ENCODE measurements around the gene NUTM2F. TPM values are rescaled to one million over a fixed set of nuclear protein-coding genes. Genes with fewer than 3 reads are reported as not detected.
"Not testable (repeated sequence)": the region's sequence is repeated elsewhere in the genome, so short reads cannot be mapped to it uniquely, and the experiment has no call there.

The NUTM2F gene
- total RNA-seq, 2 donors from 2014 or later, result not detected

DNA sequence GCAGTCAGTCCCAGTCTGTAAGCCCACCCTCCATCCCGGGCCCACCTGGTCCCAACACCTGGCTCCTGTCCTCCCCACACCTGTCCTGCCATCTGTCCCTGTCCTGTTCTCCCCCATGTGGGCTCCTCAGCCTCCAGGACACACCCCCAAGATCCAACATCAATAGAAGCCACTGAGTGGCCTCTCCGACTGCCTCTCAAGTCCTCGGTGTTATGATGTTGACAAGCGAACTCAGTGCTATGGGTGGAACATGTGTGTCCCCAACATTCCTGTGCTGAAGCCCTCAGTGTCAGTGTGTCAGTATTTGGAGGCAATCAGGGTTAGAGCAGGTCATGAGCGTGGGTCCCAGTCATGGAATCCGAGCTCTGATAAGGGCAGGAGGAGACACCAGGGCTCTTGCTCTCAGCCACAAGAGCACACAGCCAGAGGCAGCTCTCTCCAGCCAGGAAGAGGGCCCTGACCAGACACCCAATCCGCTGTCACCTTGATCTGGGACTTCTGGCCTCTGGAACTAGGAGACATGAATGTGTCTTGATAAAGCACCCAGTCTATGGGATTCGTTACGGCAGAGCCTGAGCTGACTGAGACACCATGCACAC lies 6.0 kb downstream of the NUTM2F start:
- DNase-seq (ENCODE audit: low spot score); intact Hi-C loops (cut with DNase I): not testable (repeated sequence)

DNA sequence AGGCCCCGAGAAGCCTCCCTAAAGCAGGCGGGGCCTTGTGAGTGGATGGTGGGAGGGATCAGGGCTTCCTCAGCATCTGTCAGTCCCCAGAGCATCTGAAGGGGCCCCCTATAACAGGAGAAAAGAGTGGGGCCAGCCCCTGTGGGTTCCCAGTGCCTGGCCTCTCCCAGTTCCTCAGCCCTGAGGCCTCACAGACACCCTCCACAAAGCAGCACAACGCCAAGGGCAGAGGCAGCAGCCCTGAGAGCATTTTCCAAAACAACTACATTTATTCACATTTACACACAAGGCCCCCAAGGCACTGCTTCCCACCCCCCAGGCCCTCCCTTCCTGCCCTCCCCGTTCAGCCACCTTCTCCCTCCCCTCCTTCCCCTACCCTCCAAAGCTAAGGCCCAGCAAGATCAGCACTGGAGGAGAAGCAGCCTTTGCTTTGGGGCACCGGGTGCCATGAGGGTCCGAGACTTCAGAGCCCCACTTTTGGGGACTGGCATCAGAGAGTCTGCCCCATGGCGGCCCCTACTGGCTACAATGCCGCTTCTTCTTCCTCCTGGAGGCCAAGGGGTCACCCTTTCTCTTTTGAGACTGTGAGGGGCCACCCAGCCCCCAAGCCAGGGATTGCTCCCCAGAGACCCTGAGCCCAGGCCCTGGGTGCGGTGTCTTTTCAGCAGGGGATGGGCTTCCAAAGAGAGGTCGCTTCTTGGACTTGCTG lies 10.3 kb downstream of the NUTM2F start:
- DNase-seq (ENCODE audit: low spot score); intact Hi-C loops (cut with DNase I): not testable (repeated sequence)

DNA sequence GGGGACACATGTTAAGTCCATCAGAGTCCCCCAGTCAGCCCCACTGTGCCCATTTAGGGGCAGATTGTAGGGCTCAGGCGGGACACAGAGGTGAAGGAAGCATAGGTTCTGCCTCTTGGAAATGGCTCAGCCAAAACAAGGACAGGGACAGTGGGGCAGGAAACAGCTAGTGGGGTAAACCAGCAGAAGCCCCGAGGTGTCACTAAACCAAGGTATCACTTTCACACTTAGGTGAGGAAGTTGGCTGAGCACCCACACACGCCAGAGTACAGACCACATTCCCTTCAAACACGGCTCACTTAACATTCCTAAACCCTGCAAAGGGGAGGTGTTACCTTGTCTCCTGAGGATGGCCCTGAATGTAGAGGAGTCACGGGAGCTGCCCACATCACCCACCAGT lies 12.2 kb downstream of the NUTM2F start:
- intact Hi-C loops (cut with DNase I); DNase-seq (ENCODE audit: low spot score): not testable (repeated sequence)

DNA sequence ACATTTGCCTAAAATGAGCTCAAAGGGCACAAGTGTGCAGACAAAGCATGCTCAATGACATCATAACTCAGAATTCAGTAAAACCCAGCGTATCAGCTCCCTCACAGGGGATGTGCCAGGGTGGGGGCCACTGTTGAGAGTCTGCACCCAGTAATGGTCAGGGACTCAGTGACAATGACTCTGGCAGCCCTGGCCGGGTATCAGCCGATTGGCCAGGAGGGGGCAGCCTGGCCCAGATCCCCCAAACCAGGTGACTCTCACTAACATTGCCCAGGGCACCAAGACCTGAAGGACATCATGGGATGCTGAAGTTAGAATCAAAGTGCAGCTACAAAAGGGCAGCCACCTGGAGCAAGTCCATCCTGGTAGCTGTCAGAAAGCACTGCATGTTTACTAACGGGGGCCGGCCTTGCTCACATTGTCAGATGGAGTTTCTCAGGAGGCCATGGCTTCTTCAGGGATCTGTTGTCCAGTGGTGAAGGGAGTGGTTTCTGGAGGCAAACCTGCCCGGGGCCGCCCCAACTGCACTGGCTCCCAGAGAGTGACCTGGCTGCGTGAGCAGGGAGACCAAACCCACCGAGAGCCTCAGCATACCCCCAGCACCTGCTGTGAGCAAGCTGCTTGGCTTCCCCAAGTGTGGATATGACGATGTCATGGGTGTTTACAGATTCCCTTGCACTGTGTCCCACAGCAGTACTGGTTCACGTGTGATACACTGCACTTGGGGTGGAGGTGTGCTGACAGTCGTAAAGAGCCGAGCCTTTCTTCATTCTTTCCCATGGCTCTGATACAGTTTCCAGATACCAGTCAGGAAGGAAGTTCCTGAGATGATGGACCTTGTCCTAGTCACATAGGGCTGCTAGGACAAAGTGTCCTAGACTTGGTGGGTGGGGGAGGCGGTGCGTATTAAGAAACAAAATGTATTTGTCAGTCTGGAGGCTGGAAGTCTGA lies 13.1 kb downstream of the NUTM2F start:
- DNase-seq (ENCODE audit: low spot score); intact Hi-C loops (cut with DNase I): not testable (repeated sequence)

DNA sequence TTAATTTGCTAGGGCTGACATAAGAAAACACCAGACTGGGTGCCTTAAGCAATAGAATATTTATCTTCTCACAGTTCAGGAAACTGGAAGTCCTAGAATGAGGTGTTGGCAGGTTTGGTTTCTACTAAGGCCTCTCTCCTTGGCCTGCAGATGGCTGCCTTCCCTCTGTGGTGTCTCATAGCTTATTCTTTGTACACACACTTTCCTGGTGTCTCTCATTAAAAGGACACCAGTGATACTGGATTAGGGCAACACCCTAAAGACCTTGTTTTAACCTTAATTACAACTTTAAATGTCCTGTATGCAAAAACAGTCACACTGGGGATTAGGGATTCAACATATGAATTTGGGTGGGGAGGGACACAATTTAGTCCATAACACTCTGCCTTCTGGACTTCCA lies 25.1 kb downstream of the NUTM2F start:
- no peak for DNase-seq (ENCODE audit: low spot score)
- intact Hi-C loops (cut with DNase I), result no loop called here

DNA sequence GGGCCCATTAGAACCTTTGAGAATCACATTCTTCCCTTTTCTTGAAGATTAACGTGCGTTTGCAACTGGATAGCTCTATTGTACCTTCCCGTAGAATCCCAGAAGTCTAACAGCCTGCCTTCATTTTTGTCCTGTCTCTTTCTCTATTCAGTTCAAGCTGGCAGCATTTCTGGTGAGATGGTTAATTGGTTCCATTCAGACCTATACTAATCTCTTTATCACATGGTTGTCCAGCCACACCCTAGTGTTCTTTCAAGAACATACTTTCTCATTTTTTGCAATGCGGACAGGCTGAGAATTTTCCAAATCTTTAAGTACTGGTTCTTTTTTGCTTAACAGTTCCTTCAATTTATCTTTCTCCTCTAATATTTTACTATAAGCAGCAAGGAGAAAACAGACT lies 26.0 kb downstream of the NUTM2F start:
- intact Hi-C loops (cut with DNase I), result no loop called here
- no peak for DNase-seq (ENCODE audit: low spot score)

DNA sequence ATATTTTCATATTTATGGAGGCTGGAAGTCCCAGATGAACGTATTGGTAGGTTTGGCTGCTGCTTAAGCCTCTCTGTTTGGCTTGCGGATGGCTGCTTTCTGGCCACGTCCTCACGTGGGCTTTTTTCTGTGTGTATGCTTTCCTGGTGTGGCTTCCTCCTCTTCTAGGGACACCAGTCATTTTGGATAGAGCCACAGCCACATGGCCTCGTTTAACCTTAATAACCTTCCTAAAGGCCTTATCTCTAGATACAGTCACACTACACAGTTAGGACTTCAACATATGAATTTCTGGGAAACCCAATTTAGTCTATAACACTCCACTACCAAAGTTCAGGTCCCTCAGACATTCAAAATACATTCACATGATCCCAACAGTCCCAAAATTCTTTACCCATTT lies 26.9 kb downstream of the NUTM2F start:
- no peak for DNase-seq (ENCODE audit: low spot score)
- intact Hi-C loops (cut with DNase I), result no loop called here

DNA sequence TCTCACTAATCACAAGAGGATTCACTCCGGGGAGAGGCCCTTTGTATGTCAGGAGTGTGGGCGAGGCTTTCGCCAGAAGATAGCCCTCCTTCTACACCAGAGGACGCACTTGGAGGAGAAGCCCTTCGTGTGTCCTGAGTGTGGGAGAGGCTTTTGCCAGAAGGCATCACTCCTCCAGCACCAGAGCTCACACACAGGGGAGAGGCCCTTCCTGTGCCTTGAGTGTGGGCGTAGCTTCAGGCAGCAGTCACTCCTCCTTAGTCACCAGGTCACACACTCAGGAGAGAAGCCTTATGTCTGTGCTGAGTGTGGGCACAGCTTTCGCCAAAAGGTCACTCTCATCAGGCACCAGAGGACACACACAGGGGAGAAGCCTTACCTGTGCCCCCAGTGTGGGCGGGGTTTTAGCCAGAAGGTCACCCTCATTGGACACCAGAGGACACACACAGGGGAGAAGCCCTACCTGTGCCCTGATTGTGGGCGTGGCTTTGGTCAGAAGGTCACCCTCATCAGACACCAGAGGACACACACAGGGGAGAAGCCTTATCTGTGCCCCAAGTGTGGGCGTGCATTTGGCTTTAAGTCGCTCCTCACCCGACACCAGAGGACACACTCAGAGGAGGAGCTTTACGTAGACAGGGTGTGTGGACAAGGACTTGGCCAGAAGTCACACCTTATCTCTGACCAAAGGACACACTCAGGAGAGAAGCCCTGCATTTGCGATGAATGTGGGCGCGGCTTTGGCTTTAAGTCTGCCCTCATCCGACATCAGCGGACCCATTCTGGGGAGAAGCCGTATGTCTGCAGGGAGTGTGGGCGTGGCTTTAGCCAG lies 27.8 kb downstream of the NUTM2F start:
- intact Hi-C loops (cut with DNase I), result no loop called here
- no peak for DNase-seq (ENCODE audit: low spot score)

DNA sequence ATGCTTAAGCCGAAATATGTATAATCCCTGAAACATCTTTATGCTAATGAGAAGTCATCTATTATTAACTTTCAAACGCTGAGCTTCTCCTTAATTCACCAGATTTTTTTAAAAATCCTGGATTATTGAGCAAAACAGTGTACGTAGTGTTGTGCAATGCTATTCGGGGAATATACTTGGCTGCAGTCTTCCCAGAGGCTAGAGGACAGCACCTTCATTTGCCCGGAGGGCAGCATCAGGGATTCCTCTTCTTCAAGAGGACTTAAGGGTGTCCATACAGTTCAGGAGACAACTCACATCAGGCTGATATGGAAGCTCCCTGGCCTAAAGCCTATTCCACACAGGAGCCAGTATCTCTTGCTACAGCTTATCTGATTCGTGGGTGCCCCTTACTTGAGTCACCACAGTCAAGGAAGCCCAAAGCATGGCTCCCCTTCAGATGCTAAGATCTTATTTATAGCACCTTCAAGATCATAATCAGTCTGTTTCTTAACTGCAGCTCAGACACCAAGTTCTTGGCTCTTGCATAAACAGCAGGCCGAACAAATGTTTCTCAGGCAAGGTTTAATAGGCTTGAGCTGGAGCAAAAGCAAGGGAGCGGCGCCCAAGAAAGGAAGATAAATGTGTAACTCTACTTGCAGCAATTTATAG lies 29.4 kb downstream of the NUTM2F start:
- intact Hi-C loops (cut with DNase I), result no loop called here
- DNase-seq (ENCODE audit: low spot score), result no peak

DNA sequence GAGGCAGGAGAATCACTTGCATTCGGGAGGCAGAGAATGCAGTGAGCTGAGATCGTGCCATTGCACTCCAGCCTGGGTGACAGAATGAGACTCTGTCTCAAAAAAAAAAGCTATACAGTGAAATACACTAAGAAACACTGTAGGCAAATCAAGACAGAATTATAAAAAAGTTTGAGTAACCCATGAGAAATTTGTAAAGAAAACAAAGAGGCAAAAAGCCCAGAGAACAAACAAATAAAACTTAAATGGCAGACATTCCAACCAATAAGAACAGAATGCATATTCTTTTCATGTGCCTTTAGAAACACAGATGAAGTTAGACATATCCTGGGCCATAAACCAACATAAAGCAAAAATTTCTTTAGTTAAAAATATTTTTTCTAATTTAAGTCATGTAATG lies 38.8 kb downstream of the NUTM2F start:
- intact Hi-C loops (cut with DNase I), result no loop called here
- DNase-seq (ENCODE audit: low spot score), result no peak

DNA sequence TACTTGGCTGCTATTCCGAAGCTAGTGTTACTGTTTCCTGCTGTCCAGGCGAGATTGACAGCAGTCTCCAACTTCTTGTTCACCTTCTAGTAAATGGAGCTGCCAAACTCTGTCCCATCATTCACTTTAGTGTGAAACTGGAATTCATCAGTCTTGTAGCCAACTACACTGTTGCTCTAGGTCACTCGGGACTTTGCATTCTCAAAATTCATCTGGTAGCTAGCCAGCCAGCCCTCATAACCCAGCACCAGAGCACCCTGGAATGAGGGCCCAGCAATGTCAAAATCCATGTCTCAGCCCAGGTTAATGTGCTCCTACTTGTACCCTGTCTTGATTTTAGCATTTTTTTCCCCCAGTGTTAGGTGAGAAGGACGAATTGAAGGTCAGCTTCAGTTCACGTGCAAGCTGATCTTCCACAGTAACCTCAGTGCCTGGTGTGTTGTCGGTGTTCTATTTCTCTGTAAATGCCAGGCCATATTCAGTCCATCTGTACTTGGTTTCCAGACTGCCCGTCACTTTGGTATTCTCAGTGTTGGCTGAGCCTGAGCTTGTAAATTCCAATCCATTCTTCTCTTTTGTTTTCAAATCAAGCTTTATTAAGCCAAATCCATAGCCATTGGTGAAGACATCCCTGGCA lies 40.4 kb downstream of the NUTM2F start:
- DNase-seq (ENCODE audit: low spot score), result no peak
- intact Hi-C loops (cut with DNase I), result no loop called here

DNA sequence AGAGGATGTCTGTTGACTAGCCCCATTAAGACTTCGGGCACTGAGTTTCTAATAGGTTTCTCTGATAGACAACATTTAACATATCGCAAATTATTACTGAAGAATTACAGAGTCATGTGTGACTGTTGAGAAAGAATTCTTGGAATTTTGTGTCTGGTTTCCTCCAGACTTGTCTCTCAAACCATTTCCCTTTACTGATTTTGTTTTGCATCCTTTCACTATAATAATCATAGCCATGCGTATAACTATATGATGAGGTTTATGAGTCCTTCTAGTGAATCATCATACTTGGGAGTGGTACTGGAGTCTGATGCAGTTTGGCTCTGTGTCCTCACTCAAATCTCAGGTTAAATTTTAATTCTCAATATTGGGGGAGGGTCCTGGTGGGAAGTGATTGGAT lies 42.3 kb downstream of the NUTM2F start:
- DNase-seq (ENCODE audit: low spot score), result no peak
- intact Hi-C loops (cut with DNase I), result no loop called here

DNA sequence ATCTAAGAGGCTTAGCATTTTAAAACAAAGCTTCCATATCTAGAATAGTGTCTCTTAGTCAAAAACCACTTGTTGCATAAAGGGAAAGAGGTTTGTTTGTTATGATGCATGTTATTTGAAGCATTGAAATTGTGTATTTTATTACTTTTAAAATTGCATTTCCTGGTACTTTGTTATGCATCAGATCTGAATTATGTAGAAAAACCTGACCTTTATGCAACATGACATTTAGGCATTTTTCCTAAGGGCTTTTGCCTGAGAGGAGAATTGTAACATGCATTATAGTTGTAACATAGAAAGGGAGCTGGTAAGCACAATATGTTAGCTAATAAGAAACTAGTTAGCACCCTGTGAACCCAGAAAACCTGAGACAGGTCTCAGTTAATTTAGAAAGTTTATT lies 47.3 kb downstream of the NUTM2F start:
- intact Hi-C loops (cut with DNase I), result no loop called here
- DNase-seq (ENCODE audit: low spot score), result no peak

DNA sequence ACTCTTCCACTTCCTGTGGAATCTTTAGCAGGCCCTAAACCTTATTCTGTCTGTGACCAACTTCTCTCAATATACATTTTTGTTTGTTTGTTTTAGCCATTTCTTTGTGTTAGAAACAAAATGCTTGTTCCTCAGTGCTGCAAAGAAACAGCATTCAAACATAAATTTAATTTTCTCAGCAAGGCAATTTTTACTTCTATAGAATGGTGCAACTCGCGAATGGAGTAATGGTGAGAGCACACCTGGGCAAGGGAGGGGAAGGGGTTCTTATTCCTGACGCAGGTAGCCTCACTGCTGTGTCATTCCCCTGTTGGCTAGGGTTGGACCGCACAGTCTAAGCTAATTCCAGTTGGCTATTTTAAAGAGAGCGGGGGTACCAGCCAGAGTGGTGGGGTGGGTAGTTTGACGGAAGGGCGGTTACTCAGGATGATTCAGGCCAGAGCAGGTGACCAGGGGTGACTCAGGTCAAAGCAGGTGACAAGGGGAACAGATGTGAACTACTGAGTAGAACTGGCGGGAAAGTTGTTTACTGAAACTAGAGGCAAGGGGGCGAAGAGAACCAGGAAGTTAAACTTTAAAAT lies 47.9 kb downstream of the NUTM2F start:
- intact Hi-C loops (cut with DNase I), result no loop called here
- DNase-seq (ENCODE audit: low spot score), result no peak

DNA sequence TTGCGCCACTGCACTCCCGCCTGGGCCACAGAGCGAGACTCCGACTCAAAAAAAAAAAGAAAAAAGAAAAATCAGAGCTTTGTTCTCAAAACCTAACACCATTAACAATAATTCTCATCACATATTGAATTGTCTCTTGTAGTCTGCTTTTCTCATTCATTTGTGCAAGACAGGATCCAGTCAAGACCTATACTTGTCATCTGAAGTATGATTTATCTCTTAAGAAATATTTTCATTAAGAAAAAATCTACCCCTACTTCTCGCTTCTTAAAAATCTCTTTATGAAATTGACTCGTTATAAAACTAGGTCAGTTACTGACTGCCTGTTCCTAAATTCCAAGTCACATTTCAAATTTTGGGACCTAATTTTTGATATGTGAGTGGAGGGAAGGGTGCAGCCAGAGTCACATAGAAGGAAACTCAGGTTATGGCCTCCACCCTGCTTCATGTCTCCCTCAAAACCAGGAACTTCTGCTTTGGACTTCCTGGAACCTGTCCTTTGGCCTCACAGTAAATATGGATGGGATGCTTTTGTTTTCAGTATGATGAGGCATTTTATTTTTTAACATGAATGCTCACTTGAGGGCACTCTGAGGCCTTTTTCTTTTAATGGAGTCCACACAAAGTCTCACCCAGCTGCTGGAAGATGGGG lies 50.4 kb downstream of the NUTM2F start:
- DNase-seq (ENCODE audit: low spot score), result no peak
- intact Hi-C loops (cut with DNase I), result no loop called here

DNA sequence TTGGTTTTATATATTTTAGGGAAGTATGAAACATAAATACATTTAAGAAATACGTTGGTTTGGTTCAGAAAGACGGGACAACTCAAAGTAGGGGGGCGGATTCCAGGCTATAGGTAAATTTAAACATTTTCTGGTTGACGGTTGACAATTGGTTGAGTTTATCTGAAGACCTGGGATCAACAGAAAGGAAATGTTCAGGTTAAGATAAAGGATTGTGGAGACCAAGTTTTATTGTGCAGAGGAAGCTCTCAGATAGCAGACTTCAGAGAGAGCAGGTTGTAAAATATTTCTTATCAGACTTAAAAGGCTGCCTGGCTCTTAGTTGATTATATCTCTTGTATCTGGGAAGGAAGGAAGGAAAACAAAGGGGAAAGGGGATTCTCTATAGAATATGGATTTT lies 51.4 kb downstream of the NUTM2F start:
- intact Hi-C loops (cut with DNase I); DNase-seq (ENCODE audit: low spot score): not testable (repeated sequence)

DNA sequence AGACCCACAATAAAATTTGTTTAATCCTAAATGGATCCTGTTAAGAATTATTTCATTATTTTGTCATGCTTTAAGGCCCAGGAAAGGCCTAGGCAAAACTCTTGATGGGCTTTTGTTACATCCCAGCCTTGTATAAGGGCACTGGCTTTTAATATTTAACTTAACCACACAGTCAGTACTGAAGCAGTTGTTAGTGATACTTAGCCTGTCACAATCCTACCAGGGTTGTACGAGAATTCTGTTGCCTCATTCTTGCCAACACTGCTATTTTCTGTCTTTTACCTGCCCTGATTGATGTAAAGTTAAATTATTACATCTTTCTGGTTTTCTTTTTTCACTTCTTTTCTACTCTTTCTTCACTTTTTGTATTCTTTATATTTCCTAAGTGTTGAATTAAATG lies 58.4 kb downstream of the NUTM2F start:
- intact Hi-C loops (cut with DNase I), result no loop called here
- DNase-seq (ENCODE audit: low spot score), result no peak

DNA sequence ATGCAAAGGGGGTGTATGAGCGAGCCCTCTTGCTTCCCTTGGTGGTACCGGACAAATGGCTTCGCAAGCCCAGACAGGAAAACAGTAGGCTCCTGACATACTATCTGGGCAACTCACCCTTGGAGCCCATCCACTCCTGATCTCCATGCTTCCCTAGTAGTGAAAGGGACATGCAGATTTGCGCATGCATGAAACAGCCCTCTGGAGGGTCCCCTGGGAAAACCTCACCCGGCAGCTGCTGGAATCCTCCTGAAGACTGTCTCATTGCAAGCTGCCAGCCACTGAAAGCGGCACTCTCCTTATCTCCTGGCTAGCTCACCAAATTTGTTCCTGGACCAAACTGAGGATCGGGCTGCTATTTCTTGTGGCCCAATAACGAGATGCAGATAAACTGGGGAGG lies 59.2 kb downstream of the NUTM2F start:
- no peak for DNase-seq (ENCODE audit: low spot score)
- intact Hi-C loops (cut with DNase I), result no loop called here

All from posterior vena cava (tissue), 2 donors.